NCI-H2227 (cell line): ENCODE measurements around the gene SRSF6.
A peak's percentile ranks its signal among the peaks of the same experiment; 100 is the strongest.
"Not testable (repeated sequence)": the region's sequence is repeated elsewhere in the genome, so short reads cannot be mapped to it uniquely, and the experiment has no call there.

Experiments used
- DNase-seq: peaks from one replicate; lab custom pipeline; 2025; ENCODE audit not compliant: unreplicated experiment; lab: John Stamatoyannopoulos, UW

SRSF6 gene

GRCh38 chr20:43473381-43473704, 15.6 kb downstream of the SRSF6 start:
- no peak for DNase-seq

- DNase-seq: no peak
Measured at GRCh38 chr20:43477193-43477592, 19.5 kb downstream of the SRSF6 start.

GRCh38 chr20:43477619-43478018, 19.9 kb downstream of the SRSF6 start:
- DNase-seq: no peak

- no peak for DNase-seq
Measured at GRCh38 chr20:43490038-43490437, 32.3 kb downstream of the SRSF6 start.

- no peak for DNase-seq
Measured at GRCh38 chr20:43492101-43492500, 34.4 kb downstream of the SRSF6 start.

GRCh38 chr20:43495388-43495787, 37.7 kb downstream of the SRSF6 start:
- no peak for DNase-seq

GRCh38 chr20:43502021-43502420, 44.3 kb downstream of the SRSF6 start:
- DNase-seq: not testable (repeated sequence)

GRCh38 chr20:43506238-43506637, 48.5 kb downstream of the SRSF6 start:
- DNase-seq: no peak

GRCh38 chr20:43507150-43508080, 49.7 kb downstream of the SRSF6 start, which contains the start of gene L3MBTL1:
TSS of gene L3MBTL1 (plus strand) at chr20:43507697. CDS start at chr20:43513504, 5,807 bp downstream.
- peak; percentile 87 for DNase-seq

GRCh38 chr20:43508106-43508505, 50.4 kb downstream of the SRSF6 start:
- peak; percentile 40 for DNase-seq

- DNase-seq: no peak
Measured at GRCh38 chr20:43508604-43509040, 50.9 kb downstream of the SRSF6 start.

- no peak for DNase-seq
Measured at GRCh38 chr20:43511879-43512278, 54.2 kb downstream of the SRSF6 start.

- no peak for DNase-seq
Measured at GRCh38 chr20:43513372-43513930, 55.8 kb downstream of the SRSF6 start.
